Nephron (organoid): ENCODE measurements around the gene KPNA6.
A peak's percentile ranks its signal among the peaks of the same experiment; 100 is the strongest.
"Not testable (repeated sequence)": the region's sequence is repeated elsewhere in the genome, so short reads cannot be mapped to it uniquely, and the experiment has no call there.

Experiments
- H3K27ac Mint-ChIP-seq, 3 experiments: 2 replicates each; pipeline ENCODE4 v1.8.0; 2020; ENCODE audit warnings: mixed read lengths in 3 of 3, mild to moderate bottlenecking in 2 of 3, moderate library complexity in 1 of 3
- H3K27me3 Mint-ChIP-seq: 2 replicates; pipeline ENCODE4 v1.8.0; 2021; ENCODE audit warnings: low read depth, mild to moderate bottlenecking, moderate library complexity, mixed read lengths
- H3K36me3 Mint-ChIP-seq: 2 replicates; pipeline ENCODE4 v1.8.0; 2020; ENCODE audit warnings: low read depth, mixed read lengths
- H3K4me1 Mint-ChIP-seq: 2 replicates; pipeline ENCODE4 v1.8.0; 2020; ENCODE audit warnings: mixed read lengths
- H3K4me3 Mint-ChIP-seq, 3 experiments: 2 replicates each; pipeline ENCODE4 v1.8.0; 2020; ENCODE audit warnings: mild to moderate bottlenecking in 3 of 3, mixed read lengths in 3 of 3, moderate library complexity in 2 of 3
- H3K9me3 Mint-ChIP-seq: 2 replicates; pipeline ENCODE4 v1.8.0; 2020; ENCODE audit warnings: mixed read lengths
- TF ChIP-seq, protein P1 (sequence below), 3 experiments: fragments of 200-600 bp; sonication (generic); IDR thresholded peaks; one replicate each; pipeline ENCODE4 v1.5.0; 2021; ENCODE audit warnings: antibody characterized with exemption in 3 of 3; ENCODE audit not compliant: unreplicated experiment in 3 of 3

KPNA6 gene

DNA sequence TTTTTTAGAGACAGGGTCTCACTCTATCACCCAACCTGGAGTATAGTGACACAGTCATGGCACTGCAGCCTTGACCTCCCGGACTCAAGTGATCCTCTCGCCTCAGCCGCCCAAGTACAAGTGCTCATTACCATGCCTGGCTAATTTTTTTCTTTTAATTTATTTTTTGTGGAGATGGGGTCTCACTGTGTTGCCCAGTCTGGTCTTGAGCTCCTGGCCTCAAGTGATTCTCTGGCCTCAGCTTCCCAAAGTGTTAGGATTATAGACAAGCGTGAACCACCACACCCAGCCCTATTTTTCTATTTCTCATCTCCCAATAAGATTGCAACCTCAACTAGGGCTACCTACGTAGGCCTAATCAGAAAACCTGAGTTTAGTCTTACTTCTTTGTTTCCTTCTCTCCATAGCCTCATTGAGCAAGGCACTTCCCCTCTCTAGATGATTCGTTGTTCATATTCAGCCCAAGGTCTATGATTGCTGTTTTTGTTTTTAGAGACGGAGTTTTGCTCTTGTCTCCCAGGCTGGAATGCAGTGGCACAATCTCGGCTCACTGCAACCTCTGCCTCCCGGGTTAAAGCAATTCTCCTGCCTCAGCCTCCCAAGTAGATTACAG, 1.1 kb upstream of the KPNA6 start:
- H3K27me3 Mint-ChIP-seq: no peaks in the 10 kb centered on the region
- H3K9me3 Mint-ChIP-seq: no peaks in the 10 kb centered on the region
- H3K4me3 Mint-ChIP-seq: peak overlapping the region; percentile 69 to 76 (median 69)
- TF ChIP-seq, protein P1, sequence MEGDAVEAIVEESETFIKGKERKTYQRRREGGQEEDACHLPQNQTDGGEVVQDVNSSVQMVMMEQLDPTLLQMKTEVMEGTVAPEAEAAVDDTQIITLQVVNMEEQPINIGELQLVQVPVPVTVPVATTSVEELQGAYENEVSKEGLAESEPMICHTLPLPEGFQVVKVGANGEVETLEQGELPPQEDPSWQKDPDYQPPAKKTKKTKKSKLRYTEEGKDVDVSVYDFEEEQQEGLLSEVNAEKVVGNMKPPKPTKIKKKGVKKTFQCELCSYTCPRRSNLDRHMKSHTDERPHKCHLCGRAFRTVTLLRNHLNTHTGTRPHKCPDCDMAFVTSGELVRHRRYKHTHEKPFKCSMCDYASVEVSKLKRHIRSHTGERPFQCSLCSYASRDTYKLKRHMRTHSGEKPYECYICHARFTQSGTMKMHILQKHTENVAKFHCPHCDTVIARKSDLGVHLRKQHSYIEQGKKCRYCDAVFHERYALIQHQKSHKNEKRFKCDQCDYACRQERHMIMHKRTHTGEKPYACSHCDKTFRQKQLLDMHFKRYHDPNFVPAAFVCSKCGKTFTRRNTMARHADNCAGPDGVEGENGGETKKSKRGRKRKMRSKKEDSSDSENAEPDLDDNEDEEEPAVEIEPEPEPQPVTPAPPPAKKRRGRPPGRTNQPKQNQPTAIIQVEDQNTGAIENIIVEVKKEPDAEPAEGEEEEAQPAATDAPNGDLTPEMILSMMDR (IDR thresholded peaks at IDR 0.05; ENCODE audit: unreplicated experiment in 3 of 3): no peak
- H3K27ac Mint-ChIP-seq: peak overlapping the region; percentile 38 to 65 (median 57)
- H3K36me3 Mint-ChIP-seq: peaks cover 9% of the 10 kb centered on the region
- H3K4me1 Mint-ChIP-seq: peaks cover 24% of the 10 kb centered on the region

DNA sequence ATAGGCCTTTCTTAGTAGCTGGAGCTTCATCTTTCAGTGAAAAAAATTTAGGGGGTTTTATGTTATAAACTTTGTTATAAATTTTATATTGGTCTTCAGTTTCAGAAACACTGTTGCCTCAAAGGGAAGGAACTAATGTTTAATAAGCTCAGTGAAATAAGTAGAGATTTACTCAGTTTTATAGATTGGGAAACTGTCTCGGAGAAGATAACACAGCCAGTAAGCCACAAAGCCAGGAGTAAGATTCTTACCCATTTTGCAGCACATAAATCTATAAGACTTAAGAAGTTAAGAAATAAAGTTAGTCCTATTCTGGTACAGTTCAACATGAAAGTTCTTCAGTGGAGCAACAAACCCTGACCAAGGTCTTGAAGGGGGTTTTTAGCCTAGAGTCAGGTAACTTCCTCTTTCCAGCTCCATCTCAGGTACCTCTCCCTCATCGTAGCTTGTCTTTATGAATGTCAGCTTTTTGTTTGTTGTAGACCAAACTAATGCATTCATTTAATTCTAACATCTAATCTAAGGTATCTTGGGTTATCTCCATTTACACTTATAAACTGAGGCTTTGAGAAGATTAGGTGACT, 3.3 kb downstream of the KPNA6 start:
- TF ChIP-seq, protein P1 (IDR thresholded peaks at IDR 0.05; ENCODE audit: unreplicated experiment in 3 of 3): no peak
- peak overlapping the region; percentile 55 to 99 (median 60) for H3K4me3 Mint-ChIP-seq
- no peaks in the 10 kb centered on the region for H3K27me3 Mint-ChIP-seq
- peaks cover 11% of the 10 kb centered on the region for H3K36me3 Mint-ChIP-seq
- H3K4me1 Mint-ChIP-seq: peaks cover 27% of the 10 kb centered on the region
- peak overlapping the region in 2 of 3 experiments; percentile 34 to 70 for H3K27ac Mint-ChIP-seq
- H3K9me3 Mint-ChIP-seq: no peaks in the 10 kb centered on the region

DNA sequence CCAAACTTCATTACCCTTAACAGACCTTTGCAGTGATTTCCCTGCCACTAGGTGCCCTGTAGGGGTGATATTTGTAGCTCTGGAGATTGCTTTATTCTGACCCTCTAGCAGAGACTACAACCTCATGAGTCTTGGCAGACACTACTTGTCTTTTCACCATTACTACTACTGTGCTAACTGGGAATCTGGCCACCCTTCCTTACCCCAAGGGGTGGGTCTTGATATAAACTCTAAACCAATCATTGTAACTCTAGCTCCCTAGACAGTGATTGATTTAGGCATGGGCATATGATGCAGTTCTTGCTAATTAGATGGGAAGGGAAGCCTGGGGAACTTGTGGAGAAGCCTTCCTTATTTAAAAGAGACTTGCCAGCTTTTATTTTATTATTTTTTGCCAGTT, 3.9 kb downstream of the KPNA6 start:
- TF ChIP-seq, protein P1 (IDR thresholded peaks at IDR 0.05; ENCODE audit: unreplicated experiment in 3 of 3): no peak
- Mint-ChIP-seq H3K27me3 (no peaks in the 10 kb centered on the region), H3K27ac (peak overlapping the region; percentile 34 to 70 (median 55)), H3K4me3 (peak overlapping the region; percentile 55 to 99 (median 60)), H3K9me3 (no peaks in the 10 kb centered on the region), H3K36me3 (peaks cover 11% of the 10 kb centered on the region), H3K4me1 (peaks cover 31% of the 10 kb centered on the region)

DNA sequence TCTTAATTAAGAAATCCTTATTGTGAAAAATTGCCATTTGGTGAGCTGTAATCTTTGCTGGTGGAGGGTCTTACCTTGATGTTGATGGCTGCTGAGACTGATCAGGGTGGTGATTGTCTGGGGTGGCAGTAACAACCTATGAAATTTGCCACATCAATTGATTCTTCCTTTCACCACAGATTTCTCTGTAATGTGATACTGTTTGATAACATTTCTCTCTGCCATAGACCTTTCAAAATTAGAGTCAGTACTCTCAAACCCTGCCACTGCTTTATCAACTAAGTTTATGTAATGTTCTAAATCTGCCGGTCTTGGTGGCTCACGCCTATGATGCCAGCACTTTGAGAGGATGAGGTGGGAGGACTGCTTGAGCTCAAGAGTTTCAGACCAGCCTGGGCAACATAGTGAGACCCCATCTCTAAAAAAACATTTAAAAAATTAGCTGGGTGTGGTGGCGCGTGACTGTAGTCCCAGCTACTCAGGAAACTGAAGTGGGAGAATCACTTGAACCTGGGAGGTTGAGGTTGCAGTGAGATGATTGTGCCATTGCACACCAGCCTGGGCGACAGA, 5.0 kb downstream of the KPNA6 start:
- H3K27me3 Mint-ChIP-seq: no peaks in the 10 kb centered on the region

DNA sequence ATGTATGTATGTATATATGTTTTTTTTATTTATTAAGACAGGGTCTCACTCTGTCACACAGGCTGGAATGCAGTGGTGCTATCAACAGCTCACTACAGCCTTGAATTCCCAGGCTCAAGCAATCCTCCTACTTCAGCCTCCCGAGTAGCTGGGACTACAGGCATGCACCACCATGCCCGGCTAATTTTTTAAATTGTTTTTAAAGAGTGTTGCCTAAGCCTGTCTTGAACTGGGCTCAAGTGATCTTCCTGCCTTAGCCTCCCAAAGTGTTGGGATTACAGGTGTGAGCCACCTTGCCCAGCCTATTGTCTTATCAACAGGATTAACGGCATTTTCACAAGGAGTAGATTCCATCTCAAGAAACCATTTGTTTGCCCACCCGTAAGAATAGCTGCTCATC, 5.6 kb downstream of the KPNA6 start:
- H3K36me3 Mint-ChIP-seq, H3K4me3 Mint-ChIP-seq, H3K27ac Mint-ChIP-seq, H3K9me3 Mint-ChIP-seq, H3K27me3 Mint-ChIP-seq: not testable (repeated sequence)
- H3K4me1 Mint-ChIP-seq: peaks cover 25% of the 10 kb centered on the region

More for the DNA sequence above, 5.0 kb downstream of the KPNA6 start:
- TF ChIP-seq, protein P1 (IDR thresholded peaks at IDR 0.05; ENCODE audit: unreplicated experiment in 3 of 3): no peak
- no peak overlapping the region for H3K27ac Mint-ChIP-seq
- no peaks in the 10 kb centered on the region for H3K9me3 Mint-ChIP-seq
- peak overlapping the region in 1 of 3 experiments; percentile 14 for H3K4me3 Mint-ChIP-seq
- peaks cover 28% of the 10 kb centered on the region for H3K4me1 Mint-ChIP-seq
- peaks cover 9% of the 10 kb centered on the region for H3K36me3 Mint-ChIP-seq

DNA sequence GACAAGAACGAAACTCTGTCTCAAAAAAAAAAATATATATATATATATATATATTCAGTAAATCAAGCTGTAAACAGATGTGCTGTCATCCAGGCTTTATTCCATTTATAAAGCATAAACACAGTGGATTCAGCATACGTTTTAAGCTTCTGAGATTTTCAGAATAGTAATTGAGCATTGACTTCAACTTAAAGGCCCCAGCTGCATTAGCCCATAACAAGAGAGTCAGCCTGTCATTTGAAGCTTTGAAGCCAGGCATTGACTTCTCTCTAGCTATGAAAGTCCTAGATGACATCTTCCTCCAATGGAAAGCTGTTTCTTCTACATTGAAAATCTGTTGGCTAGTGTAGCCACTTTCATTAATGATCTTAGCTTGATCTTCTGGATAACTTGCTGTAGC, 6.6 kb downstream of the KPNA6 start:
- Mint-ChIP-seq H3K36me3 (peaks cover 8% of the 10 kb centered on the region), H3K4me1 (peaks cover 20% of the 10 kb centered on the region), H3K4me3 (no peak overlapping the region), H3K27ac (no peak overlapping the region), H3K27me3 (no peaks in the 10 kb centered on the region), H3K9me3 (no peaks in the 10 kb centered on the region)
- TF ChIP-seq, protein P1 (IDR thresholded peaks at IDR 0.05; ENCODE audit: unreplicated experiment in 3 of 3): no peak
